Measurements from ENCODE around the gene EML3.

DNA sequence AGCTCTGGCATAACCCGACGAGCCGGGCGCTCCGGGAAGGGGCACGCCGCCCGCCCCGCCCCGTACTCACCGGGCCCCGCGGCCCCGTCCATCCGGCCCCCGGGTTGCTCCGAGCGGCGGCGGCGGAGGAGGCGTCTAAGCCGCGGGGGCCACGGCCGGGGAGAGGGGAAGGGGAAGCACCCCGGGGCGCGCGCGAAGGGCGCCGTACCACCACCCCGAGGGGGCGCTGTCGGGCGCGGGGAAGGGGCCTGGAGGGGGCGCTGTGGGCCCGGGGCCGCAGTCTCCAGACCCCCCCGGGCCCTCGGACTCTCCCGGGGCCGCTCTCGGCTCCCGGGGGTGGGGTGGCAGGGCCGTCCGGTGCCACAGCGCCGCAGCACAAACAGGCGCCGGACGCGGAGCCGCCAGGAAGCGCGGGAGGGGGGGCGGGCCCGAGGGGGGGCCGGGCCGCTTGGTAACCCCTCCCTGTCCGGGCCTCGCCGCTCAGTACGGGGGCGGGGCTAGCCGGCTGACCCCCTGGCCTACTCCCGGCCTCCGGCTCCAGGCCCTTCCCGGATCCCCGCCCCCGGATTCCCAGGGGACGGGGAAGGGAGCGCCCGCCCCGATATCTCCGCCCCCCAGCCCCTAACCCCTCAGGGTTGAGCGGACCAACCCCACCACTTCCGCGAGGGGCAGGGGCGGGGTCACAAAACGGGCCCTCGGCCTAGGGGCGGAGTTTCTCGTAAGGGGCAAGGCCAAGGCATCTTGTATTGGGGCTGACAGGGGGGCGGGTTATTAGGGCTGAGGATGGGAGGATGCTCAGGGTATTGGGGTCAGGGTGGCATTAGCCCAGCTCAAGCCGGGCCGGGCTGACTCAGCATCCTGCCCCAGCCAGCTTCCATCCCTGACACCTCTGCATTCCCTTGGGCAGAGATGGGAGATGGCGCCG, at the start of gene EML3, which contains the start of gene ROM1:
- TF ChIP-seq CTCF (IDR thresholded peaks at IDR 0.05), result peak; percentile 84 to 96 (median 86)
- no peak for TF ChIP-seq POLR2A (IDR thresholded peaks at IDR 0.05)

All from testis (tissue), 2 donors.